Limb (tissue), 2 donors: ENCODE results near the gene SMIM10L2A.
"Not testable (repeated sequence)": the region's sequence is repeated elsewhere in the genome, so short reads cannot be mapped to it uniquely, and the experiment has no call there.

Experiments used
- DNase-seq, 2 donors: peaks; one replicate each; pipeline ENCODE4 v3.0.0-alpha.2; 2016; ENCODE audit errors: extremely low spot score in 2 of 2

SMIM10L2A gene

GRCh38 chrX:135453381-135453780 lies 31.6 kb downstream of the SMIM10L2A start:
- no peak for DNase-seq

GRCh38 chrX:135454816-135455215 lies 33.1 kb downstream of the SMIM10L2A start:
- no peak for DNase-seq

- DNase-seq: not testable (repeated sequence)
Observed at GRCh38 chrX:135461756-135462155, 40.0 kb downstream of the SMIM10L2A start.

- no peak for DNase-seq
Observed at GRCh38 chrX:135463937-135464336, 42.2 kb downstream of the SMIM10L2A start.

- no peak for DNase-seq
Observed at GRCh38 chrX:135476378-135476777, 54.6 kb downstream of the SMIM10L2A start.

GRCh38 chrX:135477576-135477975 lies 55.8 kb downstream of the SMIM10L2A start:
- peak; percentile 48 to 52 for DNase-seq
